GM23248 (cell line): Measurements from ENCODE around the gene FOXE3. TPM values are rescaled to one million over a fixed set of nuclear protein-coding genes. Genes with fewer than 3 reads are reported as not detected.
A peak's percentile ranks its signal among the peaks of the same experiment; 100 is the strongest.
"Not testable (repeated sequence)": the region's sequence is repeated elsewhere in the genome, so short reads cannot be mapped to it uniquely, and the experiment has no call there.

Experiments
- DNase-seq: peaks from one replicate; pipeline ENCODE4 v3.0.0-alpha.2; 2015
- H2AFZ ChIP-seq: fragments of 200-600 bp; sonication (generic); 2 replicates; pipeline ENCODE4 v1.6.1; 2016; ENCODE audit warnings: antibody characterized with exemption
- H3F3A ChIP-seq: fragments of 200-600 bp; sonication (generic); 2 replicates; pipeline ENCODE4 v1.6.1; 2016; ENCODE audit warnings: mild to moderate bottlenecking, antibody characterized with exemption, mixed run types; ENCODE audit not compliant: insufficient read depth
- H3K27ac ChIP-seq: fragments of 200-600 bp; sonication (generic); 2 replicates; pipeline ENCODE4 v1.5.1; 2016; ENCODE audit warnings: mild to moderate bottlenecking
- H3K27me3 ChIP-seq: fragments of 200-600 bp; sonication (generic); replicated peaks from 2 replicates; pipeline ENCODE4 v1.6.1; 2016; ENCODE audit warnings: mild to moderate bottlenecking; ENCODE audit not compliant: insufficient read depth
- H3K36me3 ChIP-seq: fragments of 200-600 bp; sonication (generic); 2 replicates; pipeline ENCODE4 v1.6.1; 2016; ENCODE audit warnings: low read depth, mild to moderate bottlenecking
- H3K4me1 ChIP-seq: fragments of 200-600 bp; sonication (generic); 2 replicates; pipeline ENCODE4 v1.6.1; 2016; ENCODE audit warnings: mild to moderate bottlenecking; ENCODE audit not compliant: insufficient read depth
- H3K4me2 ChIP-seq: fragments of 200-600 bp; sonication (generic); one replicate; pipeline ENCODE4 v1.6.1; 2016; ENCODE audit warnings: mild to moderate bottlenecking; ENCODE audit not compliant: unreplicated experiment
- H3K4me3 ChIP-seq: fragments of 200-600 bp; sonication (generic); 2 replicates; pipeline ENCODE4 v1.5.1; 2016; ENCODE audit warnings: mild to moderate bottlenecking
- H3K79me2 ChIP-seq: fragments of 200-600 bp; sonication (generic); 2 replicates; pipeline ENCODE4 v1.6.1; 2016; ENCODE audit warnings: mild to moderate bottlenecking; ENCODE audit not compliant: insufficient read depth
- H3K9ac ChIP-seq: fragments of 200-600 bp; sonication (generic); 2 replicates; pipeline ENCODE4 v1.6.1; 2016; ENCODE audit warnings: mild to moderate bottlenecking
- H3K9me2 ChIP-seq: fragments of 200-600 bp; sonication (generic); 2 replicates; pipeline ENCODE4 v1.6.1; 2016; ENCODE audit warnings: mixed run types, mild to moderate bottlenecking, moderate library complexity; ENCODE audit not compliant: insufficient read depth
- H3K9me3 ChIP-seq: fragments of 200-600 bp; sonication (generic); one replicate; pipeline ENCODE4 v1.6.1; 2017; ENCODE audit warnings: low read depth
- H4K20me1 ChIP-seq: fragments of 200-600 bp; sonication (generic); 2 replicates; pipeline ENCODE4 v1.6.0; 2016; ENCODE audit not compliant: insufficient read depth
- EZH2 ChIP-seq: fragments of 200-600 bp; sonication (generic); IDR thresholded peaks from 2 replicates; pipeline ENCODE4 v1.6.1; 2018; ENCODE audit warnings: antibody characterized with exemption, mild to moderate bottlenecking; ENCODE audit not compliant: insufficient read depth, poor library complexity, severe bottlenecking
- EZH2phosphoT487 ChIP-seq: fragments of 200-600 bp; sonication (generic); IDR thresholded peaks from 2 replicates; pipeline ENCODE4 v1.6.1; 2018; ENCODE audit warnings: antibody characterized with exemption, moderate library complexity, mild to moderate bottlenecking, low read depth; ENCODE audit not compliant: insufficient read depth
- WGBS, 2 experiments: methylation state at CpG; one replicate each; pipeline ENCODE4 v1.1.6; 2015 to 2017; ENCODE audit warnings: low lambda C conversion rate in 2 of 2, low coverage in 1 of 2; ENCODE audit errors: missing lambda C conversion rate in 2 of 2; 5-methylcytosine and 5-hydroxymethylcytosine counted together
- in situ Hi-C: fragments of 300-500 bp; cut with MboI; formaldehyde crosslinking; loops from 2 replicates; pipeline ENCODE4 v1.15.0; 2020
- polyA plus RNA-seq: library from polyadenylated mRNA; unstranded; fragments of >200 nt; fragmentation: Nextera tagmentation; extraction: Ambion mirVana; gene quantifications from 2 replicates; pipeline ENCODE4 v1.2.1, GENCODE V29; 2016
- total RNA-seq: library from RNA; depleted of rRNA; stranded (reverse); fragments of >200 nt; shearing (Covaris generic); gene quantifications from 2 replicates; pipeline ENCODE4 v1.2.3, GENCODE V29; 2014

Gene FOXE3
- total and polyA plus RNA-seq, 2 experiments from 2014 or later = not detected

DNA sequence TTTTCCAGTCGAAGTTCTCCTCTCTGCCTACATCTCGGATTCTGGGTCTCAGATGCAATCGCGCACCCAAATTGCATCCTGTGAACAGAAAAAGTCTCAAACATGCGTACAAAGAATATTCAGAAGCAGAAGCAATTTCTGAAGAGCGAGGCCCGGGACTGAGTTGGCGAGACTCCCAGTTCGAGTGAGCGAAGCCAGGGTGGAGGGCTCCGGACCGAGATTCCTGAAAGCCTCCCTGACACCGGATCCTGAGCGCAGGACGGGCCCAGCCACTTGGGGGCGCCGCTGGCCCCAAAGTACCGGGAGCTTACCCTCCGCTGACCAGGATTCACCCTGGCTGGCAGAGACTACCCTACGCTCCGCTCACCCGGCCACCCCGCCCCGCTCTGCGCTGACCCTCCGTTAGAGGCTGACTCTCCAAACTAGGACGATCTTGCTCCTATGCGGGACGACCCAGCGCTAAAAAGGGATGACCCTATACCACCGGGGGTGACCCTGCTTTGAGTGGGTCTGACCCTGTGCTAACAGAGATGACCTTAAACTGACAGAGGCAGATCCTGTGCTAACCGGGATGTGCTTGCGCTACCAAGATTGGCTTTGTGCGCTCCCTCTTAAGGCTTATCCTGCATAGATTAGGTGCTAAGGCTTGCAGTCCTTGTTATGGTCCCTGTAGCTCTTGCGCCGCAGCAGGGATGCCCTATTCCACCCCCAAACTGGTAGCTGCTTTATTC, 33.9 kb downstream of the FOXE3 start:
- H3K27ac ChIP-seq = no peak overlapping the region
- no peak overlapping the region for H3K9ac ChIP-seq
- H3K9me2 ChIP-seq = no peaks in the 10 kb centered on the region
- no peak overlapping the region for H3K4me3 ChIP-seq
- H2AFZ ChIP-seq = no peak overlapping the region
- TF ChIP-seq EZH2 (no peak), EZH2phosphoT487 (no peak)
- in situ Hi-C loops = loop anchor here (10.0 kb wide), 1 partner anchor 255 kb away; no protein-coding TSS in a partner anchor
- 39 to 41% methylated on average over 35 to 36 of the region's 36 CpGs for WGBS, 2 experiments
- H4K20me1 ChIP-seq = no peaks in the 10 kb centered on the region
- H3K79me2 ChIP-seq = no peaks in the 10 kb centered on the region
- H3F3A ChIP-seq = no peaks in the 10 kb centered on the region
- H3K27me3 ChIP-seq = peaks cover 62% of the 10 kb centered on the region
- H3K4me1 ChIP-seq = no peaks in the 10 kb centered on the region
- H3K4me2 ChIP-seq = no peak overlapping the region
- H3K36me3 ChIP-seq = no peaks in the 10 kb centered on the region
- DNase-seq = peak; percentile 30
- H3K9me3 ChIP-seq = no peaks in the 10 kb centered on the region

DNA sequence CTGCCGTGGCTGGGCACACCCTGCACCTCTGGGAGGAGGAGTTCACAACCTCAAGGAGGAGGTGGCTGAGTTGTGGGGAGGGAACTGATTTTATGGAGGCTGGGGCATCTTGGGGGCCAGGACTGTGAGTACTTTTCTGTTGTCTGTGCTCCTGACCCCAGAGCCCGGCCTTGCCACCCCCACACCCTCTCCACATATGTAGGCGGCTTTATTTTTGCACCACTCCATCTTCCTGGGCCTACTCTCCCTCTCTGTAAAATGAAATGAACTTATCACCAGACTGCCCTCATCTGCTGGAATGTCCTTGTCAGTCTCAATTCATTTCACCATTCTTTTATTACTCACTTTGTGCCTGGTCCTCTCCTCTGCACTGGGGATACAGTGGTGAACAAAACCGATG, 34.5 kb downstream of the FOXE3 start:
- Histone ChIP-seq H3K27ac (no peak overlapping the region), H2AFZ (no peak overlapping the region), H3K79me2 (no peaks in the 10 kb centered on the region), H4K20me1 (no peaks in the 10 kb centered on the region), H3K27me3 (peaks cover 56% of the 10 kb centered on the region), H3K4me3 (no peak overlapping the region), H3K9me2 (no peaks in the 10 kb centered on the region), H3K4me2 (no peak overlapping the region), H3K4me1 (no peaks in the 10 kb centered on the region), H3K9ac (no peak overlapping the region), H3K36me3 (no peaks in the 10 kb centered on the region), H3K9me3 (no peaks in the 10 kb centered on the region), H3F3A (no peaks in the 10 kb centered on the region)
- TF ChIP-seq EZH2phosphoT487 (no peak), EZH2 (no peak)
- in situ Hi-C loops = no loop called here
- DNase-seq = no peak
- 69 to 71% methylated on average over 4 of the region's 4 CpGs for WGBS, 2 experiments

DNA sequence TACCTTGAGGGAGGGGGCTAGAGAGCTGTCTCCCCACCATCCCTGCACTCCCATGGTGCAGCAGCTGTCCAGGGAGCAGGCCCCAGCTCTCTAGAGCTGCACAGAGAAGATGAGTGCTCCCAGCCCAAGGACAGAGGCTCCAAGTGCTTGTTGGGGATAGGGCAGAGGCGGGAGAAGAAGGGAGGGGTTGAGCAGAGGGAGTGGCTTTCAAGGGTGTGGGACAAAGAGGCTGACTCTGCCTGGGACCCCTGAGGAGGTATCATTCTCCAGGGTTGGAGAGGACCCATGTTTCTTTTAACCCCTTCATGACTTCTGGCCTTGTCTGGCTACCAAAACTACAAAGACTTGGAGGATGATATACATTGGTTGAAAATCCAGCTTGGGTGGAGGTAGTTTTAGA, 36.3 kb downstream of the FOXE3 start:
- no peak overlapping the region for H2AFZ ChIP-seq
- DNase-seq = no peak
- in situ Hi-C loops = no loop called here
- peaks cover 39% of the 10 kb centered on the region for H3K27me3 ChIP-seq
- H3K4me2 ChIP-seq = no peak overlapping the region
- H4K20me1 ChIP-seq = no peaks in the 10 kb centered on the region
- 69 to 88% methylated on average over 1 of the region's 1 CpG for WGBS, 2 experiments
- no peaks in the 10 kb centered on the region for H3K9me2 ChIP-seq
- H3F3A ChIP-seq = no peaks in the 10 kb centered on the region
- no peak overlapping the region for H3K27ac ChIP-seq
- H3K9ac ChIP-seq = no peak overlapping the region
- H3K36me3 ChIP-seq = no peaks in the 10 kb centered on the region
- no peaks in the 10 kb centered on the region for H3K79me2 ChIP-seq
- H3K9me3 ChIP-seq = no peaks in the 10 kb centered on the region
- no peaks in the 10 kb centered on the region for H3K4me1 ChIP-seq
- H3K4me3 ChIP-seq = no peak overlapping the region
- TF ChIP-seq EZH2phosphoT487 (no peak), EZH2 (no peak)

DNA sequence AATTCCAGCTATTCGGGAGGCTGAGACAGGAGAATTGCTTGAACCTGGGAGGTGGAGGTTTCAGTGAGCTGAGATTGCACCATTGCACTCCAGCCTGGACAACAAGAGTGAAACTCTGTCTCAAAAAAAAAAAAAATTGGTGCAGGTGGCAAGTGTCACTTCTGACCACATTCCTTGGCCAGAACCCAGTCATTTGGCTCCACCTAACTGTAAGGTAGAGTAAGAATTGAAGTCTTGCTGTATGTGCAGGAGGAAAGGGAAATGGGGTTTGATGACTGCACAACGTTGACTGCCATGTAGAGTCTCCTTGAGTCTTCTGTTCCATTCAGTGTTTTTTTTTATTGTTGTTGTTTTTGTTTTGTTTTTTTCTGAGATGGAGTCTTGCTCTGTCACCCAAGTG, 37.8 kb downstream of the FOXE3 start:
- H2AFZ ChIP-seq, DNase-seq, H3K27ac ChIP-seq, H3K9ac ChIP-seq, H4K20me1 ChIP-seq, H3F3A ChIP-seq, H3K9me3 ChIP-seq, H3K79me2 ChIP-seq, H3K4me2 ChIP-seq, H3K4me3 ChIP-seq, H3K4me1 ChIP-seq, H3K9me2 ChIP-seq, H3K36me3 ChIP-seq, in situ Hi-C loops: not testable (repeated sequence)
- 55 to 66% methylated on average over 1 to 2 of the region's 2 CpGs for WGBS, 2 experiments
- peaks cover 26% of the 10 kb centered on the region for H3K27me3 ChIP-seq

DNA sequence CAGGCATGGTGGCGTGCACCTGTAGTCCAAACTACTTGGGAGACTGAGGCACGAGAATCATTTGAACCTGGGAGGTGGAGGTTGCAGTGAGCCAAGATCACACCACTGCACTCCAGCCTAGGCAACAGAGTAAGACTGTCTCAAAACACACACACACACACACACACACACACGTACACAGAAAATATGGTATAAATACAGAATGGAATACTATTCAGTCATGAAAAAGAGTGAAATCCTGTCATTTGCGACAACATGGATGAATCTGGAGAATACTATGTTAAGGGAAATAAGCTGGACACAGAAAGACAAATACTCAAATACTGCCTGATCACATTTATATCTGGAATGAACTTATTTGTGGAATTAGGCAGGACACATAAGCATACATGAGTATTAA, 40.2 kb downstream of the FOXE3 start:
- in situ Hi-C loops = no loop called here
- Histone ChIP-seq H3K4me2 (no peak overlapping the region), H3K27me3 (peaks cover 24% of the 10 kb centered on the region), H3K4me1 (no peaks in the 10 kb centered on the region), H3K27ac (no peak overlapping the region), H3K36me3 (no peaks in the 10 kb centered on the region), H3K9me2 (no peaks in the 10 kb centered on the region), H3K9me3 (no peaks in the 10 kb centered on the region), H3K4me3 (no peak overlapping the region), H4K20me1 (no peaks in the 10 kb centered on the region), H3K79me2 (no peaks in the 10 kb centered on the region), H3F3A (no peaks in the 10 kb centered on the region), H2AFZ (no peak overlapping the region), H3K9ac (no peak overlapping the region)
- 60 to 64% methylated on average over 4 of the region's 4 CpGs for WGBS, 2 experiments
- TF ChIP-seq EZH2 = no peak
- TF ChIP-seq EZH2phosphoT487 = no peak
- no peak for DNase-seq

DNA sequence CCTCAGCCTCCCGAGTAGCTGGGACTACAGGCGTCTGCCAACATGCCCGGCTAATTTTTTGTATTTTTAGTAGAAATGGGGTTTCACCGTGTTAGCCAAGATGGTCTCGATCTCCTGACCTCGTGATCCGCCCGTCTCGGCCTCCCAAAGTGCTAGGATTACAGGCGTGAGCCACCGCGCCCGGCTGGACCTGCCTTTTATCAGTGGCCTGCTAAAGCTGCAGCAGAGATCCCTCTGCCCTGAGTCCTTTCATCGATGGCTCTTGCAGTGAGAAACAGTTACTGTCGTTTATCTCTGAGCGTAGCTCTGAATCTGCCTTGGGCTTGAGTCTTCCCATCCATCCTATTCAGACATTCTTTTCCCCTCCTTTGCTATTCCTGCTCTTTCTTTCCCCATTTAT, 41.5 kb downstream of the FOXE3 start:
- H3K9me3 ChIP-seq, DNase-seq, H3K4me3 ChIP-seq, H3K4me1 ChIP-seq, in situ Hi-C loops, H3K4me2 ChIP-seq, H3K9ac ChIP-seq, H3K9me2 ChIP-seq, H3K27ac ChIP-seq, H3K36me3 ChIP-seq, H4K20me1 ChIP-seq, H3F3A ChIP-seq, H2AFZ ChIP-seq, H3K79me2 ChIP-seq: not testable (repeated sequence)
- H3K27me3 ChIP-seq = peaks cover 31% of the 10 kb centered on the region
- 82 to 91% methylated on average over 14 to 16 of the region's 16 CpGs for WGBS, 2 experiments
